ENCODE measurements around the gene CNTNAP5.

GRCh38 chr2:124046332-124046731 lies 21.2 kb downstream of the CNTNAP5 start:
- TF ChIP-seq TGIF2 (CRISPR knock-in tag; IDR thresholded peaks at IDR 0.05) (no peak), KMT2B (CRISPR knock-in tag; IDR thresholded peaks at IDR 0.05) (no peak), NONO (IDR thresholded peaks at IDR 0.05) (no peak), NONO (CRISPR knock-in tag; conservative IDR thresholded peaks at IDR 0.05) (no peak), CTCF (CRISPR knock-in tag; IDR thresholded peaks at IDR 0.05) (no peak), GTF2F1 (IDR thresholded peaks at IDR 0.05; ENCODE audit: low read length) (no peak), STAG1 (CRISPR knock-in tag; IDR thresholded peaks at IDR 0.05) (no peak), ZZZ3 (CRISPR knock-in tag; IDR thresholded peaks at IDR 0.05; ENCODE audit: borderline replicate concordance) (no peak), ELF1 (CRISPR knock-in tag; IDR thresholded peaks at IDR 0.05) (no peak), POLR2AphosphoS2 (IDR thresholded peaks at IDR 0.05; ENCODE audit: low read depth, low read length) (no peak), ZNF547 (CRISPR knock-in tag; IDR thresholded peaks at IDR 0.05) (no peak), BRCA1 (CRISPR knock-in tag; IDR thresholded peaks at IDR 0.05) (no peak)
- TF ChIP-seq, protein P1, sequence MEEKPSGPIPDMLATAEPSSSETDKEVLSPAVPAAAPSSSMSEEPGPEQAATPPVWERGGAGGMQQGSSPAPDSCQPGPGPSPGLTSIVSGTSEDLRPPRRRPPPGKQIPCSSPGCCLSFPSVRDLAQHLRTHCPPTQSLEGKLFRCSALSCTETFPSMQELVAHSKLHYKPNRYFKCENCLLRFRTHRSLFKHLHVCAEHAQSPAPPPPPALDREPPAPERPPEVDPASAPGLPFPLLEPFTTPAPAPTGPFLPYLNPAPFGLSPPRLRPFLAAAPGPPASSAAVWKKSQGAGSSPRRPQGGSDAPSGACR (CRISPR knock-in tag; IDR thresholded peaks at IDR 0.05), result no peak
